ENCODE results near the gene ADCYAP1R1.

ADCYAP1R1 gene

DNA sequence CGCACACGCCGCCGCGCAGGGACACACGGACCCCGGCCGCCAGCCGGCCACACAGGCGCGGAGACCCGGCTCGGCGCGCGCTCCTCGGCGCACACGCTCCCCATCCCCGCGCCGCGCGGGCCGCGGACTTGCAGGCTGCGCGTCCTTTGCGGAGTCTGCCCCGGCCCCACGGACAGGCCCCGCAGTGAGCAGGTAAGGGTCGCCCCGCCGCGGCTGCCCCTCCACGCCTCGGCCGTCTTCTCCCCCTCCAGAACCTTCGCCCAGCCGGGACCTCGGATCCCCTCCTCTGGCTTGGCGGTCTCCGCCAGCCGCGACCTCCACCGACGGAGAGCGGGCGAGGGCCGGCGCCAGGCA, 356 bp downstream of the ADCYAP1R1 start:
- DNase-seq (ENCODE audit: low read depth): no peak
- no peak overlapping the region for H3K4me3 ChIP-seq (ENCODE audit: low read depth, low read length)
- TF ChIP-seq, protein P1, sequence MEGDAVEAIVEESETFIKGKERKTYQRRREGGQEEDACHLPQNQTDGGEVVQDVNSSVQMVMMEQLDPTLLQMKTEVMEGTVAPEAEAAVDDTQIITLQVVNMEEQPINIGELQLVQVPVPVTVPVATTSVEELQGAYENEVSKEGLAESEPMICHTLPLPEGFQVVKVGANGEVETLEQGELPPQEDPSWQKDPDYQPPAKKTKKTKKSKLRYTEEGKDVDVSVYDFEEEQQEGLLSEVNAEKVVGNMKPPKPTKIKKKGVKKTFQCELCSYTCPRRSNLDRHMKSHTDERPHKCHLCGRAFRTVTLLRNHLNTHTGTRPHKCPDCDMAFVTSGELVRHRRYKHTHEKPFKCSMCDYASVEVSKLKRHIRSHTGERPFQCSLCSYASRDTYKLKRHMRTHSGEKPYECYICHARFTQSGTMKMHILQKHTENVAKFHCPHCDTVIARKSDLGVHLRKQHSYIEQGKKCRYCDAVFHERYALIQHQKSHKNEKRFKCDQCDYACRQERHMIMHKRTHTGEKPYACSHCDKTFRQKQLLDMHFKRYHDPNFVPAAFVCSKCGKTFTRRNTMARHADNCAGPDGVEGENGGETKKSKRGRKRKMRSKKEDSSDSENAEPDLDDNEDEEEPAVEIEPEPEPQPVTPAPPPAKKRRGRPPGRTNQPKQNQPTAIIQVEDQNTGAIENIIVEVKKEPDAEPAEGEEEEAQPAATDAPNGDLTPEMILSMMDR (IDR thresholded peaks at IDR 0.05; ENCODE audit: insufficient read depth, low read depth, low read length, missing control alignments): no peak

DNA sequence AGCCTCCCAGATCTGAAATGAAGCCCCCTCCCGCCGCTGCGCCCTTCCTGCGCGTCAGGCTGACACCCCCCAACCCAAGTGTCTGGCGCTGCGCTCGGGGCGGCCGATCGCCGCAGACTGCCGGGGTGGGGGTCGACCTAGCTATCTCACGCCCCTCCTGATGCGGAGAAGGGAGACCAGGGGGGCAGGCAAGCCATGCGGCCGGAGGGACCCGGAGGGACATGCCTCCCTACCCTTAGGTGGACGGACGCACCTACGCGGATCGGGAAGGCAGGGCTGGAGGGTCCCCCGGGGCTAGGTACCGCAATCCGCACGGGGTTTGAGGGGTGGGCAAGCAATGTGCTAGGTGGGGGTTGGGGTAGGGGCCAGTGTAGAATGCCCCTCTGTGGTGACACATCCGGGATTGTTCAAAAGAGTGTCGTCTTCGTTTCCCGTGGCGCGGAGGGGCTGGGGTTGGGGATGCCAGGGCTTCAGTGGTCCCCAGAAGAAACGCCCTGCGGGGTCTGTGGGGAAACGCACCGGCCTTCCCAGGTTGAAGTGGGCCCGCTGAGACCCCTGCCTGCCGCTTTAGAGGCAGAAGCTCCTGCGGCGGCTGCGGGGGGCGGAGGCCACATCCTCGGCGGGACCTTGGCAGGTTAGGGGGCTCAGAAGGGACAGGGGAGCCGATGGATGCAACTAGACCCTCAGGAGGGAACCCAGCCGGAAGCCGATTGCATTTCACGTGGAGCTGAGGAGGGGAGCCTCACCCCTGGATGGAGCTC, 913 bp downstream of the ADCYAP1R1 start:
- H3K4me3 ChIP-seq (ENCODE audit: low read depth, low read length): no peak overlapping the region
- TF ChIP-seq, protein P1 (IDR thresholded peaks at IDR 0.05; ENCODE audit: insufficient read depth, low read depth, low read length, missing control alignments): no peak
- DNase-seq (ENCODE audit: low read depth): no peak

DNA sequence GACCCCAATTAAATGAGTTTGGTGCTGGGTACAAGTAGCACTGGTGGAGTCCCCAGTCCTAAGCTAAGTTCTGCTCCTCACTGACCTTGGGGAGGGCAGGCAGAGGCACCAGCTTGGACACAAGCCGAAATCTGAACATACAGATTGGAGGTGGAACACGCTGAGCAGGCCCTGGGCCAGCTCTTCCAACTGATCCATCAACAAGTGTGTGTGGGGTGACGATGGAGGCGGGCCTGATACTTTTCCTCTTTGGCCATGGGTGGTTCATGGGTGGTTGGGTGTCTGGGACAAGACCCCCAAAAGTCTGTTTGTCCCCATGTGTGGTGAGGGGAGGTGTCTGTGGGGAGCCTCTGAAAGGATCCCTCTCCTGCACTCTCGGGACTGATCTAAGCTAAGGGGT, 1.9 kb downstream of the ADCYAP1R1 start:
- TF ChIP-seq, protein P1 (IDR thresholded peaks at IDR 0.05; ENCODE audit: insufficient read depth, low read depth, low read length, missing control alignments): no peak
- DNase-seq (ENCODE audit: low read depth): no peak
- no peak overlapping the region for H3K4me3 ChIP-seq (ENCODE audit: low read depth, low read length)

DNA sequence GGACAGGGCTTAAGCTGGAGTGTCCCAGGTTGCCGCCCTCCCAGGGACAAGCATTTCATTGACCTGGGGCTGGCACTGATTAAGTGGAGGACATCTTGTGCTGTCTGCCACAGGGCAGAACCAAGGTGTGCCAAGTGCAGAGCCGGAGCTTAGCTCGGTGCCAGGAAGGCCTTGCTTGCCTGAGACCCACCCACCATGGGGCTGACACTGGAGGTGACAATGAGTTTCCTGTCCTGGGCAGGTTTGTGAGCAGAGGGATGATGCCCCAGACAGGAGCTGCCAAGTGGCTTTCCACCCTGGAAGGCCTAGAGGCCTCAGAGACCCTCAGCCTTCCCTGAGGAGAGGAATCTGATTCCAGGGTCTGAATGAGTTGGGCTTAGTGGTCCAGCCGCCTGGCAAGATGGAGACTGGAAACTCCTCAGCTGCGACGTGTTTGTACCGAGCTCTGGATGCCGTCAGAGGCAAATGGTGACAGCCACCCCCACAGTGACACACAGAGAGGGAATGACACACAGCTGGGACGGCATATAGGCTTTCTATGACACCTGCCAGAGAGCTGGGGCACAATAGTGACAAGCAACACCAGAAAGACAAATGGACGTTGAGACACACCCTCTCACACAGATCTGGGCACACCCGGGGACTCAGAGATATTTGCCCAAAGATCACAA, 2.6 kb downstream of the ADCYAP1R1 start:
- TF ChIP-seq, protein P1 (IDR thresholded peaks at IDR 0.05; ENCODE audit: insufficient read depth, low read depth, low read length, missing control alignments): no peak
- no peak for DNase-seq (ENCODE audit: low read depth)

DNA sequence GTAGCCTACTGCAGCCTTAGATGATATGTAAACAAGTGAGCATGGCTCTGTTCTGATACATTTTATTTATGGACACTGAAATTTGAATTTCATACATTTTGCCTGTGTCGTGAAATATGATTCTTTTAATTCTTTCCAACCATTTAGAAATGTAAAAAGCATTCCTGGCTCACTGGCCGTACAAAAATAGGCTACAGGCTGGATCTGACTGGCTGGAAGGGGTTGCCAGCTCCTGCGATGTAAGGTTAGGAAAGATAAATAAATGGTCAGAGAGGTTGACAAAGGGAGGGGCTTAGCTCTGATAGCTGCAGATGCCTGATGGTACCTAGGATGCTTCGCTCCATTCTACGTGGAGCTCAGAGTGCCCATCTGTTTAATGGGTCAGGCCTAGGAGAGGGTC, 3.4 kb downstream of the ADCYAP1R1 start:
- H3K4me3 ChIP-seq (ENCODE audit: low read depth, low read length): no peak overlapping the region
- no peak for DNase-seq (ENCODE audit: low read depth)
- TF ChIP-seq, protein P1 (IDR thresholded peaks at IDR 0.05; ENCODE audit: insufficient read depth, low read depth, low read length, missing control alignments): no peak

More for the DNA sequence above, 2.6 kb downstream of the ADCYAP1R1 start:
- no peak overlapping the region for H3K4me3 ChIP-seq (ENCODE audit: low read depth, low read length)

DNA sequence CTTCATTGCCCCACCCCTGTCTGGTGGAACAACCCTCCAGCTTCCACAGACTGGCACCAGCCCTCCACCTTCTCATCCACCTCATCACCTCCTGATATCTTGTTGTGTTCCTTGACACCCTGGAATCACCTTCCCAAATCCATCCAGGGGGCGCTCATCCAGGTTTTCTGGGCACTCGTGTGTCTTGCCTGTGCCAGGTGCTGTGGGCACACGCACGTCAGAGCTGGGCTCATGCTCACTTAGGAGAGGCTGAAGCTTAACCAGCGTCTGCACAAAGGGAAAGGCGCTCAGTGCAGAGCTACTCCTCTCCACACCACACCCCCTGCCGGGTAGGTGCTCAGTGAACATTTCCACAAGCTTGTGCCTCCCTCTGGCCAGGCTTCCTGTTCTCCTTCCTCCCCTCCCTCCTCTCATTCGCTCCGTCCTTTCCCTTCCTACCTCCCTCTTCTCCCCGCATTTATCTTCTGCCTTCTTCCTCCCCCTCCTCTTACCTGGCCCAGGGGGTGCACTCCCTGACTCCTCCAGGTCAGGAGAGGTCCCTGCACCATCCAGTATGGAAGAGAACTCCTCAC, 4.8 kb downstream of the ADCYAP1R1 start:
- no peak overlapping the region for H3K4me3 ChIP-seq (ENCODE audit: low read depth, low read length)
- TF ChIP-seq, protein P1 (IDR thresholded peaks at IDR 0.05; ENCODE audit: insufficient read depth, low read depth, low read length, missing control alignments): no peak
- DNase-seq (ENCODE audit: low read depth): no peak

Data from GM12865 (cell line).